ENCODE data around the gene MTHFS.
"Not testable (repeated sequence)": the region's sequence is repeated elsewhere in the genome, so short reads cannot be mapped to it uniquely, and the experiment has no call there.

The MTHFS gene

GRCh38 chr15:79896634-79897379 lies at the start of gene MTHFS:
Gene MTHFS, minus strand, starts transcription at chr15:79897014. Its CDS starts 26 bp downstream, at chr15:79896988.
- peak; percentile 85 for DNase-seq

- no peak for DNase-seq
Measured at GRCh38 chr15:79944622-79945021, 47.8 kb upstream of the MTHFS start.

GRCh38 chr15:79943820-79944219 lies 47.0 kb upstream of the MTHFS start:
- no peak for DNase-seq

- no peak for DNase-seq
Measured at GRCh38 chr15:79942741-79943481, 46.1 kb upstream of the MTHFS start.

- no peak for DNase-seq
Measured at GRCh38 chr15:79939399-79939798, 42.6 kb upstream of the MTHFS start.

GRCh38 chr15:79938143-79938542 lies 41.3 kb upstream of the MTHFS start:
- no peak for DNase-seq

- not testable (repeated sequence) for DNase-seq
Measured at GRCh38 chr15:79935556-79936201, 38.9 kb upstream of the MTHFS start.

- no peak for DNase-seq
Measured at GRCh38 chr15:79933231-79933630, 36.4 kb upstream of the MTHFS start.

- DNase-seq = no peak
Measured at GRCh38 chr15:79932447-79932846, 35.6 kb upstream of the MTHFS start.

- DNase-seq = no peak
Measured at GRCh38 chr15:79930516-79930915, 33.7 kb upstream of the MTHFS start.

- no peak for DNase-seq
Measured at GRCh38 chr15:79929412-79929811, 32.6 kb upstream of the MTHFS start.

GRCh38 chr15:79926116-79926515 lies 29.3 kb upstream of the MTHFS start:
- not testable (repeated sequence) for DNase-seq

- DNase-seq = no peak
Measured at GRCh38 chr15:79924379-79924778, 27.6 kb upstream of the MTHFS start.

GRCh38 chr15:79923515-79924169 lies 26.8 kb upstream of the MTHFS start:
- DNase-seq = peak; percentile 99

GRCh38 chr15:79923079-79923514 lies 26.3 kb upstream of the MTHFS start:
- peak; percentile 85 for DNase-seq

- no peak for DNase-seq
Measured at GRCh38 chr15:79922512-79923078, 25.8 kb upstream of the MTHFS start.

- DNase-seq = no peak
Measured at GRCh38 chr15:79919749-79920511, 23.1 kb upstream of the MTHFS start.

- no peak for DNase-seq
Measured at GRCh38 chr15:79919090-79919748, 22.4 kb upstream of the MTHFS start.

- DNase-seq = no peak
Measured at GRCh38 chr15:79918278-79918677, 21.5 kb upstream of the MTHFS start.

GRCh38 chr15:79916502-79917132 lies 19.8 kb upstream of the MTHFS start:
- DNase-seq = no peak

Data from activated CD8-positive, alpha-beta memory T cell treated with anti-CD3 and anti-CD28 coated beads, Interleukin-2, amount 50 U/mL, for 48 hours (primary cell).